DOHH2 (cell line): ENCODE data around the gene ANGEL2.
"Not testable (repeated sequence)": the region's sequence is repeated elsewhere in the genome, so short reads cannot be mapped to it uniquely, and the experiment has no call there.

Experiments
- H3F3A ChIP-seq: fragments of 200-600 bp; sonication (generic), shearing (Covaris generic); 2 replicates; pipeline ENCODE4 v1.6.0; 2016; ENCODE audit warnings: antibody characterized with exemption, mild to moderate bottlenecking; ENCODE audit not compliant: control insufficient read depth, insufficient read depth
- H3K27ac ChIP-seq: fragments of 200-600 bp; sonication (generic); 2 replicates; pipeline ENCODE4 v1.5.1; 2014; ENCODE audit warnings: low read depth, mild to moderate bottlenecking, low read length, moderate library complexity
- H3K27me3 ChIP-seq: fragments of 200-600 bp; sonication (generic); 2 replicates; pipeline ENCODE4 v1.6.1; 2014; ENCODE audit warnings: mild to moderate bottlenecking, low read length, mixed read lengths; ENCODE audit not compliant: control insufficient read depth
- H3K36me3 ChIP-seq: fragments of 200-600 bp; sonication (generic); 2 replicates; pipeline ENCODE4 v1.6.1; 2014; ENCODE audit warnings: mild to moderate bottlenecking, low read length, moderate library complexity, mixed read lengths; ENCODE audit not compliant: control insufficient read depth
- H3K4me1 ChIP-seq: fragments of 200-600 bp; sonication (generic); 2 replicates; pipeline ENCODE4 v1.6.1; 2014; ENCODE audit warnings: mild to moderate bottlenecking, low read length, mixed read lengths; ENCODE audit not compliant: control insufficient read depth
- H3K4me2 ChIP-seq: fragments of 200-600 bp; sonication (generic); 2 replicates; pipeline ENCODE4 v1.6.0; 2014; ENCODE audit warnings: mild to moderate bottlenecking, low read length, moderate library complexity
- H3K4me3 ChIP-seq: fragments of 200-600 bp; sonication (generic); 2 replicates; pipeline ENCODE4 v1.5.1; 2014; ENCODE audit warnings: mild to moderate bottlenecking, low read length, mixed read lengths
- H3K79me2 ChIP-seq: fragments of 200-600 bp; sonication (generic); 2 replicates; pipeline ENCODE4 v1.6.1; 2014; ENCODE audit warnings: mild to moderate bottlenecking, low read length, mixed read lengths; ENCODE audit not compliant: control insufficient read depth
- H3K9me2 ChIP-seq: fragments of 200-600 bp; sonication (generic); replicated peaks from 2 replicates; pipeline ENCODE4 v1.6.1; 2014; ENCODE audit warnings: mild to moderate bottlenecking, low read length, mixed read lengths; ENCODE audit not compliant: control insufficient read depth
- H3K9me3 ChIP-seq: fragments of 200-600 bp; sonication (generic); 2 replicates; pipeline ENCODE4 v1.6.1; 2014; ENCODE audit warnings: antibody characterized with exemption, low read length, mixed read lengths; ENCODE audit not compliant: control insufficient read depth, insufficient read depth
- H4K20me1 ChIP-seq: fragments of 200-600 bp; sonication (generic); 2 replicates; pipeline ENCODE4 v1.6.0; 2014; ENCODE audit warnings: low read depth, mild to moderate bottlenecking, antibody characterized with exemption, low read length, moderate library complexity; ENCODE audit not compliant: control insufficient read depth, insufficient read depth
- EZH2phosphoT487 ChIP-seq: fragments of 200-600 bp; sonication (generic); IDR thresholded peaks from 2 replicates; pipeline ENCODE4 v1.6.1; 2017; ENCODE audit warnings: borderline replicate concordance, mild to moderate bottlenecking, antibody characterized with exemption, low read length, moderate library complexity, mixed read lengths
- TF ChIP-seq, protein P1 (sequence below): fragments of 200-600 bp; sonication (generic); IDR thresholded peaks from one replicate; pipeline ENCODE4 v1.5.1; 2014; ENCODE audit warnings: antibody characterized with exemption, mild to moderate bottlenecking, low read depth, low read length; ENCODE audit not compliant: poor library complexity, severe bottlenecking

The ANGEL2 gene

DNA sequence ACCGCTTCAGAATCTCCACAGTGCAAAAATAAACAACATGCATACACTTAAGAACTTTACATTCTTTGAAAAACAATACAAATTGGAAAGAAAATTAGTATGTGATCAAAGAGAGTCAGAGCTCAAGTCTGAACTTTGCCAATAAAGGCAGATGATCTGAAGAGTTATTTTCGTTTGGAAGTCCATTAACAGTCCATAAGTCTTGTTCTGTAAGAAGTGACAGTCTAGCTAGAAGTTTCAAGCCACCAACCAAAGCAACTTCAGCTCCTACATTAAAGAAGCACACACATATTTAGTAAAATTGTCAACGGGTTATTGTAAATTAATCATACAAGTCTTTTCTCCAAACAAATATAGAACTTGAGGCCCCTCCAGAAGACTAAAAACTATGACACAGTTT, 20.7 kb downstream of the ANGEL2 start:
- no peak overlapping the region for H3K4me2 ChIP-seq
- TF ChIP-seq, protein P1, sequence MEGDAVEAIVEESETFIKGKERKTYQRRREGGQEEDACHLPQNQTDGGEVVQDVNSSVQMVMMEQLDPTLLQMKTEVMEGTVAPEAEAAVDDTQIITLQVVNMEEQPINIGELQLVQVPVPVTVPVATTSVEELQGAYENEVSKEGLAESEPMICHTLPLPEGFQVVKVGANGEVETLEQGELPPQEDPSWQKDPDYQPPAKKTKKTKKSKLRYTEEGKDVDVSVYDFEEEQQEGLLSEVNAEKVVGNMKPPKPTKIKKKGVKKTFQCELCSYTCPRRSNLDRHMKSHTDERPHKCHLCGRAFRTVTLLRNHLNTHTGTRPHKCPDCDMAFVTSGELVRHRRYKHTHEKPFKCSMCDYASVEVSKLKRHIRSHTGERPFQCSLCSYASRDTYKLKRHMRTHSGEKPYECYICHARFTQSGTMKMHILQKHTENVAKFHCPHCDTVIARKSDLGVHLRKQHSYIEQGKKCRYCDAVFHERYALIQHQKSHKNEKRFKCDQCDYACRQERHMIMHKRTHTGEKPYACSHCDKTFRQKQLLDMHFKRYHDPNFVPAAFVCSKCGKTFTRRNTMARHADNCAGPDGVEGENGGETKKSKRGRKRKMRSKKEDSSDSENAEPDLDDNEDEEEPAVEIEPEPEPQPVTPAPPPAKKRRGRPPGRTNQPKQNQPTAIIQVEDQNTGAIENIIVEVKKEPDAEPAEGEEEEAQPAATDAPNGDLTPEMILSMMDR, result no peak
- no peak for TF ChIP-seq EZH2phosphoT487
- no peaks in the 10 kb centered on the region for H3K9me3 ChIP-seq
- no peaks in the 10 kb centered on the region for H3K9me2 ChIP-seq
- H3K27me3 ChIP-seq, result no peaks in the 10 kb centered on the region
- no peaks in the 10 kb centered on the region for H3K79me2 ChIP-seq
- H4K20me1 ChIP-seq, result no peaks in the 10 kb centered on the region
- no peak overlapping the region for H3K27ac ChIP-seq
- no peaks in the 10 kb centered on the region for H3K4me1 ChIP-seq
- H3K4me3 ChIP-seq, result no peak overlapping the region
- peaks cover 11% of the 10 kb centered on the region; the same call in 1 of the 2 replicates for H3F3A ChIP-seq
- peaks cover 50% of the 10 kb centered on the region for H3K36me3 ChIP-seq

DNA sequence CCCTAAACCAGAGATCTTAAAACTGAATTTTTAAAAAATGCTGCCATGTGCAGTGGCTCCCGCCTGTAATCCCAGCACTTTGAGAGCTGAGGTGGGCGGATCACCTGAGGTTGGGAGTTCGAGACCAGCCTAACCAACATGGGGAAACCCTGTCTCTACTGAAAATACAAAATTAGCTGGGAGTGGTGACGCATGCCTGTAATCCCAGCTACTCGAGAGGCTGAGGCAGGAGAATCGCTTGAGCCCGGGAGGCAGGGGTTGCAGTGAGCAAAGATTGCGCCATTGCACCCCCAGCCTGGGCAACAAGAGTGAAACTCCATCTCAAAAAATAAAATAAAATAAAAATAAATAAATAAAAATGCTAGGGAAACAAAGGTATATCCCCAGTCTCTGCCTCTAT, 21.7 kb downstream of the ANGEL2 start:
- H3F3A ChIP-seq, result peaks cover 15% of the 10 kb centered on the region
- H3K9me2 ChIP-seq, H3K4me1 ChIP-seq, H4K20me1 ChIP-seq, H3K79me2 ChIP-seq, H3K9me3 ChIP-seq, H3K27me3 ChIP-seq, H3K27ac ChIP-seq, H3K4me3 ChIP-seq, H3K4me2 ChIP-seq: not testable (repeated sequence)
- peaks cover 55% of the 10 kb centered on the region for H3K36me3 ChIP-seq

DNA sequence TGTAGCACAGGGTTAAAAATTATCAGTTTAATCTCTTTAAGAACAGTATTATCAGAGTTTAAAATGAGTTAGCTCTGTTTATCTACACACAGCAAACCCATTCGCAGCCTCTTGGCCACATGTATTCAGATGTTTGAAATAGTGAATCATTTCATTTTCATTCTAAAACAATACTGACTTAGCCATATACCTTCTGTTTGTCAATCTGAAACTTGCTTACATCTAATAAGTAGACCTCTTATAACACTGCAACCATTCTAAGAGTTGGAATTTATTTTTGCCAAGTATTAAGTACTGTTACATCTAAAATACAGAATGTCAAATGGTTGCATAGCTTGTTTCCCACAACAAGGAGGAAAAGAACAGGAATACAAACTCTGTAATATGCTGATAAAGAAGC, 25.4 kb downstream of the ANGEL2 start:
- Histone ChIP-seq H4K20me1 (no peaks in the 10 kb centered on the region), H3K9me3 (no peaks in the 10 kb centered on the region), H3K79me2 (no peaks in the 10 kb centered on the region), H3K27ac (no peak overlapping the region), H3K9me2 (no peaks in the 10 kb centered on the region), H3K27me3 (no peaks in the 10 kb centered on the region), H3F3A (peaks cover 12% of the 10 kb centered on the region), H3K4me1 (no peaks in the 10 kb centered on the region), H3K36me3 (peaks cover 45% of the 10 kb centered on the region), H3K4me3 (no peak overlapping the region), H3K4me2 (no peak overlapping the region)
- TF ChIP-seq, protein P1, result no peak
- no peak for TF ChIP-seq EZH2phosphoT487

DNA sequence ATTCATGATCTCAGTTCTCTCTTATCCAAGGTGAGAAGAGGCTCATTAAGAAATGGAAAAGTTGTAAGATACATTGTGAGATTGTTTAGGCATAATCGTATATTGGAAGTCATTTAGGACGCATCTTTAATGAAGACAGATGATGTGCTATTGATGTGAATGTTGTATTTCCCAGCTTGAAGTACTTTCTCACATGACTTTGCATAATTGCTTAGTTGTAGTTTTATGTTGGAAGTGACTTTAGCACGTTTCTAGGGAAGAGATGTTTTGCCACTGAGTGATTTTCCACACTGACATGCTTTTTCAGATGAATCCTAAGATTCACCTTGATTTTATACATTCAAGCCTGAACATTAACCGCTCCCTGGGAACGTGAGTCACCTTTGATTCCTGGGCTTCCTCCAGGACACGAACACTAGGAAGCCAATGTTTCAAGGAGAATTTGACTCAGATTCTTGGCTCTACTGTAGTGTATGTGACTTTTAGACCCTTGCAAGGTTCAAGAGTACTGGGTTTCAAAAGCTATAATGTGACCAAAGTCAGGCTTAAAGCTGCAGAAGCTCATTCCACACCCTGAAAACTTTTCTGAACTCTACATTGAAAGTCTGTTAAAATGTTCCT, 27.9 kb downstream of the ANGEL2 start:
- Histone ChIP-seq H3K4me3 (no peak overlapping the region), H3K36me3 (peaks cover 28% of the 10 kb centered on the region), H3K4me1 (no peaks in the 10 kb centered on the region), H3K4me2 (no peak overlapping the region), H3K27me3 (no peaks in the 10 kb centered on the region), H3K27ac (no peak overlapping the region), H4K20me1 (no peaks in the 10 kb centered on the region), H3K79me2 (no peaks in the 10 kb centered on the region), H3K9me2 (no peaks in the 10 kb centered on the region), H3F3A (peaks cover 12% of the 10 kb centered on the region), H3K9me3 (no peaks in the 10 kb centered on the region)
- TF ChIP-seq EZH2phosphoT487, result no peak
- TF ChIP-seq, protein P1, result no peak
